Psoas muscle (tissue), 8 donors: Measurements from ENCODE around the gene HS6ST3. TPM values are rescaled to one million over a fixed set of nuclear protein-coding genes. Genes with fewer than 3 reads are reported as not detected.

Experiments
- ATAC-seq, 4 donors: fragments of 200-7000 bp; cut with Tn5 transposase; one replicate each; pipeline ENCODE4 v1.9.1; 2020; ENCODE audit warnings: moderate library complexity in 3 of 4, mild to moderate bottlenecking in 2 of 4
- DNase-seq, 2 donors: peaks; one replicate each; pipeline ENCODE4 v3.0.0-alpha.2; 2020
- H3K27ac ChIP-seq: fragments of 200-600 bp; one replicate; pipeline ENCODE4 v1.8.0; 2022
- H3K27me3 ChIP-seq, 3 donors: fragments of 200-600 bp in 1 of 3; one replicate each; pipeline versions ENCODE4 v1.6.1 to v1.8.0; 2013 to 2022; ENCODE audit warnings: low read length in 2 of 3, mild to moderate bottlenecking in 2 of 3, moderate library complexity in 1 of 3; ENCODE audit not compliant: insufficient read depth in 3 of 3
- H3K36me3 ChIP-seq, 2 donors: fragments of 200-600 bp in 1 of 2; one replicate each; pipeline versions ENCODE4 v1.6.1 to v1.8.0; 2013 to 2022; ENCODE audit warnings: low read depth in 1 of 2, mild to moderate bottlenecking in 1 of 2, moderate library complexity in 1 of 2; ENCODE audit not compliant: insufficient read depth in 1 of 2
- H3K4me1 ChIP-seq: fragments of 200-600 bp; one replicate; pipeline ENCODE4 v1.8.0; 2022
- H3K4me3 ChIP-seq: fragments of 200-600 bp; one replicate; pipeline ENCODE4 v1.8.0; 2022; ENCODE audit warnings: mild to moderate bottlenecking
- H3K9me3 ChIP-seq: fragments of 200-600 bp; one replicate; pipeline ENCODE4 v1.8.0; 2022
- WGBS, 3 donors: extraction: QIAGEN DNeasy Blood & Tissue Kit; methylation state at CpG; one replicate each; pipeline versions ENCODE4 v1.1.6 to v1.1.7; 2013; 5-methylcytosine and 5-hydroxymethylcytosine counted together
- intact Hi-C, 2 donors: fragments of 100-400 bp; cut with DNase I; formaldehyde crosslinking; loops; one replicate each; pipeline versions ENCODE4 v1.11.0 to v1.14.2; 2022
- polyA plus RNA-seq, 3 donors: library from polyadenylated mRNA; stranded (reverse); fragments of 200-250 nt; gene quantifications; one replicate each; pipeline ENCODE4 v1.2.3, GENCODE V29; 2013
- total RNA-seq, 4 donors: library from RNA; stranded (reverse); fragmentation: NEBNext Ultra II Directional in 2 of 4; extraction: Animal tissue kit (Norgen Biotek cat#: 25700) in 2 of 4; gene quantifications; one replicate each; pipeline versions ENCODE4 v1.2.1 to v1.2.4, GENCODE V29; 2021 to 2023
- TF ChIP-seq, protein P1 (sequence below): fragments of 200-600 bp; IDR thresholded peaks from one replicate; pipeline ENCODE4 v1.8.0; 2022; ENCODE audit warnings: antibody characterized with exemption
- donor health status: healthy with polysubstance abuse.
- donor health status: DM: no; HTN: no; CAD: no; lungs with moderate emphysema.
- donor health status: Bipolar disorder and iron deficiency.
- donor health status: healthy.
- donor health status: DM: yes; HTN: yes; CAD: no.
- donor health status: DM: no; HTN: no; CAD: no.
- donor health status: DM: no; HTN: no; CAD: no.
- donor health status: DM: yes; HTN: yes; CAD: no.

The HS6ST3 gene
- total and polyA plus RNA-seq, 7 donors: 0.01 to 0.58 (median 0.10) TPM

DNA sequence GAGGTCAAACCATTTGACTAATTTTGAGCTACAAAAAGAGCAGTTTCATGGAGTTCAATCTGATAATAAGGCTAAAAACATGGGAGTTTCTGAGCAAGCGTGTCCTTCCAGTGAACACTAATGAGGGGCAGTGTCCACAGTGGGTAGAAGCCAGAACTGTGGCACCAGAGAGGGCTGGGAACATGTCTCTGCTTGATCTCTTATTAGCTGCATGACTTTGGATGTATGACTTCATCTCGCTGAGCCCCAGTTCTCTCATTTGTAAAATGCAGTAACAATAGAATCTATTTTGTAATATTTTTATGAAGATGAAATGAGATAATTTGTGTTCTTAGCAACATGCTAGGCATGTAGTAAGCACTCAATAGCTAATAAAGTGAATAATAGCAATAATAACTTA, 69.8 kb downstream of the HS6ST3 start:
- H3K36me3 ChIP-seq: no peaks in the 10 kb centered on the region
- H3K27me3 ChIP-seq: no peaks in the 10 kb centered on the region
- no peak overlapping the region for H3K4me3 ChIP-seq
- WGBS, 3 donors: 85 to 90% (median 87%) methylated on average over 2 of the region's 2 CpGs
- TF ChIP-seq, protein P1, sequence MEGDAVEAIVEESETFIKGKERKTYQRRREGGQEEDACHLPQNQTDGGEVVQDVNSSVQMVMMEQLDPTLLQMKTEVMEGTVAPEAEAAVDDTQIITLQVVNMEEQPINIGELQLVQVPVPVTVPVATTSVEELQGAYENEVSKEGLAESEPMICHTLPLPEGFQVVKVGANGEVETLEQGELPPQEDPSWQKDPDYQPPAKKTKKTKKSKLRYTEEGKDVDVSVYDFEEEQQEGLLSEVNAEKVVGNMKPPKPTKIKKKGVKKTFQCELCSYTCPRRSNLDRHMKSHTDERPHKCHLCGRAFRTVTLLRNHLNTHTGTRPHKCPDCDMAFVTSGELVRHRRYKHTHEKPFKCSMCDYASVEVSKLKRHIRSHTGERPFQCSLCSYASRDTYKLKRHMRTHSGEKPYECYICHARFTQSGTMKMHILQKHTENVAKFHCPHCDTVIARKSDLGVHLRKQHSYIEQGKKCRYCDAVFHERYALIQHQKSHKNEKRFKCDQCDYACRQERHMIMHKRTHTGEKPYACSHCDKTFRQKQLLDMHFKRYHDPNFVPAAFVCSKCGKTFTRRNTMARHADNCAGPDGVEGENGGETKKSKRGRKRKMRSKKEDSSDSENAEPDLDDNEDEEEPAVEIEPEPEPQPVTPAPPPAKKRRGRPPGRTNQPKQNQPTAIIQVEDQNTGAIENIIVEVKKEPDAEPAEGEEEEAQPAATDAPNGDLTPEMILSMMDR: no peak
- no peak overlapping the region for H3K27ac ChIP-seq
- H3K4me1 ChIP-seq: no peaks in the 10 kb centered on the region
- ATAC-seq (no peak), DNase-seq (no peak)
- H3K9me3 ChIP-seq: no peaks in the 10 kb centered on the region
- intact Hi-C loops: no loop called here

DNA sequence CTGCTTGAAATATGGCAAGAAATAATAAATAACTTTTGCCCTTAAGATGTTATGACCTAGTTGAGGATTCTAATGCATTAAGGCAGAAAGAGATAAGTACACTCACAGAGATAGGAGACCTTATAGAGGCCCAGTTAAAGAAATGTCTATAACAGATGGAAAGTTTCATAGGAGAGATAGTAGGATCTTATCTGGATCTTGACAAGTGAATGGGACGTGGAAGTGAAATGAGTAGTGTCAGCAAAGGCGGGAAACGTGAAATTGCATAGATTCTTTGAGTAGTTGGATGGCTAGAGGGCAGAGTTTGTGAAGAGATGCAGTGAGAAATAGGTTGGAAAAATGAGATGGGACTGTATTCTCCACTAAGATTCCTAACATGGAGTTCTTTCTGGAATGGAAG, 71.2 kb downstream of the HS6ST3 start:
- 77 to 81% (median 78%) methylated on average over 3 of the region's 3 CpGs for WGBS, 3 donors
- no peaks in the 10 kb centered on the region for H3K4me1 ChIP-seq
- no peaks in the 10 kb centered on the region for H3K27me3 ChIP-seq
- no peaks in the 10 kb centered on the region for H3K9me3 ChIP-seq
- ATAC-seq: no peak
- TF ChIP-seq, protein P1: no peak
- intact Hi-C loops: no loop called here
- H3K4me3 ChIP-seq: no peak overlapping the region
- no peak overlapping the region for H3K27ac ChIP-seq
- DNase-seq: no peak
- no peaks in the 10 kb centered on the region for H3K36me3 ChIP-seq

DNA sequence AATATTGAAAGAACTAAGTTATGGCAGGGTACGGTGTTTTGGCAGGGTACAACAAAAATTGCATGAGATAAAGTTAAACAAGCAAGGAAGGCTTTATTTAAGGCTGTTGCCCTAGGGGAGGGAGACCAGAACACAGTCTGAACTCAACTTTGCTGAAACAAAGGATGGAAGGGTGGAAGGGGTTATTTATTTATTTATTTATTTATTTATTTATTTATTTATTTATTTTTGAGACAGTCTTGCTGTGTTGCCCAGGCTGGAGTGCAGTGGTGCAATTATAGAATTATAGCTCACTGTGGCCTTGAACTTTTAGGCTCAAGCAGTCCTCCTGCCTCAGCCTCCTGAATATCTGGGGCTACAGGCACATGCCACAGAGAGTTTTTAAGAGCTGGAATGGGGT, 75.9 kb downstream of the HS6ST3 start:
- 80 to 97% (median 93%) methylated on average over 1 of the region's 1 CpG for whole genome bisulfite sequencing, 3 donors
- no peaks in the 10 kb centered on the region for H3K9me3 ChIP-seq
- no peaks in the 10 kb centered on the region for H3K4me1 ChIP-seq
- H3K36me3 ChIP-seq: no peaks in the 10 kb centered on the region
- no peak for ATAC-seq
- intact Hi-C loops: no loop called here
- DNase-seq: no peak
- H3K27ac ChIP-seq: no peak overlapping the region
- no peak overlapping the region for H3K4me3 ChIP-seq
- no peaks in the 10 kb centered on the region for H3K27me3 ChIP-seq
- TF ChIP-seq, protein P1: no peak

DNA sequence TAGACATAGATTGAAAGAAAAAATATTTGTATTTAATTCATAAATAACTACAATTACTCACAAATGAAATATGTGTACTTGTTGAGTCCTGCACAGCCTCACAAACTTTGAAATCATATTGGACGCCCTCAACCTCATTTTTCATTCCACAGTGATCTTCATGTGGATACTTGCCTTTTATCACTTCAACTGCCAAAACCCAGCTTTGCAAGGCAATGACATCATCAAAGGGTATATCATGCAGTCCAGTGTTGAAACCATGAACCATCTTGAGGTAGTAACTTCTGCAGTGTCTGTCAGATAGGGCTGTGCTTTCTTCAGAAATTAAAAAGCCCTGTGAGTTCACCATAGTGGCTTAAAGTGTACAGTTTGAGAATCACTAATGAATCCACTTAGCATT, 82.2 kb downstream of the HS6ST3 start:
- Histone ChIP-seq H3K36me3 (no peaks in the 10 kb centered on the region), H3K27ac (no peak overlapping the region), H3K9me3 (no peaks in the 10 kb centered on the region), H3K4me3 (no peak overlapping the region), H3K27me3 (no peaks in the 10 kb centered on the region), H3K4me1 (no peaks in the 10 kb centered on the region)
- intact Hi-C loops: no loop called here
- no peak for DNase-seq
- ATAC-seq: no peak
- TF ChIP-seq, protein P1: no peak
- 56 to 69% (median 63%) methylated on average over 1 of the region's 1 CpG for WGBS, 3 donors

DNA sequence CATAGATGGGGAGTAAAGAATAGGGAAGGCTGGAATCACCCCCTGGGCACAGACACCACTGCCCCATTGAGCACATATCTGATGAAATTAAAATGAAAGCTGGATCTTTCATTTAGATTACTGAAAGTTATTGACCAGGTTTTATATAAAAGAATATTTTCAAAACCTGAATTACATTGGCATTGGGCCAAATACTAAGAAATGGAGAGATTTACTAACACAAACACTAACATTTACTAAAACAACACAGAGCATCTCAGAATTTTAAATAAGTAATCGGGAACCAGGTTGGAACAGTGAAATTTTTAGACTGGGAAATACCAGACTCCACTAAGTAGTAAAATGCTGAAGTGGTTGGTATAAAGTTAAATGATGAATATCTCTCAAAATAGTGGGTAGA, 88.9 kb downstream of the HS6ST3 start:
- WGBS, 3 donors: 86 to 95% (median 92%) methylated on average over 1 of the region's 1 CpG
- intact Hi-C loops: no loop called here

More for the DNA sequence above, 88.9 kb downstream of the HS6ST3 start:
- Histone ChIP-seq H3K4me1 (no peaks in the 10 kb centered on the region), H3K4me3 (no peak overlapping the region), H3K36me3 (no peaks in the 10 kb centered on the region), H3K27me3 (no peaks in the 10 kb centered on the region), H3K9me3 (no peaks in the 10 kb centered on the region), H3K27ac (no peak overlapping the region)
- TF ChIP-seq, protein P1: no peak
- no peak for DNase-seq
- ATAC-seq: no peak
